Neural cell (in vitro differentiated cells): ENCODE measurements around the gene ANP32E. TPM values are rescaled to one million over a fixed set of nuclear protein-coding genes. Genes with fewer than 3 reads are reported as not detected.
"Not testable (repeated sequence)": the region's sequence is repeated elsewhere in the genome, so short reads cannot be mapped to it uniquely, and the experiment has no call there.

ENCODE experiments used
- H2AFZ ChIP-seq: fragments of 200-600, 300-800 bp; sonication (generic), shearing (Covaris generic); 2 replicates; pipeline ENCODE4 v1.6.0; 2014; ENCODE audit warnings: low read depth, mild to moderate bottlenecking, antibody characterized with exemption, low read length, moderate library complexity
- H3F3A ChIP-seq: fragments of 200-600 bp; shearing (Covaris generic); 2 replicates; pipeline ENCODE4 v1.6.1; 2016; ENCODE audit warnings: mild to moderate bottlenecking, moderate library complexity, mixed read lengths, antibody characterized with exemption, low read length; ENCODE audit not compliant: insufficient read depth, poor library complexity, severe bottlenecking
- H3K27ac ChIP-seq: fragments of 200-600, 300-800 bp; sonication (generic), shearing (Covaris generic); 2 replicates; pipeline ENCODE4 v1.5.1; 2014; ENCODE audit warnings: mild to moderate bottlenecking, low read length, moderate library complexity
- H3K27me3 ChIP-seq: fragments of 300-800, 200-600 bp; sonication (generic), shearing (Covaris generic); 2 replicates; pipeline ENCODE4 v1.6.0; 2014; ENCODE audit warnings: mild to moderate bottlenecking, low read depth, low read length, moderate library complexity; ENCODE audit not compliant: insufficient read depth
- H3K36me3 ChIP-seq: fragments of 300-800, 200-600 bp; sonication (generic), shearing (Covaris generic); 2 replicates; pipeline ENCODE4 v1.5.1; 2014; ENCODE audit warnings: mild to moderate bottlenecking, antibody characterized with exemption, low read length, moderate library complexity; ENCODE audit not compliant: insufficient read depth
- H3K4me2 ChIP-seq: fragments of 300-800, 200-600 bp; sonication (generic), shearing (Covaris generic); 2 replicates; pipeline ENCODE4 v1.6.0; 2014; ENCODE audit warnings: mild to moderate bottlenecking, low read length
- H3K4me3 ChIP-seq: fragments of 300-800, 200-600 bp; sonication (generic), shearing (Covaris generic); 2 replicates; pipeline ENCODE4 v1.5.1; 2014; ENCODE audit warnings: mild to moderate bottlenecking, low read length, moderate library complexity
- H3K79me2 ChIP-seq: fragments of 200-600 bp; shearing (Covaris generic); replicated peaks from 2 replicates; pipeline ENCODE4 v1.6.0; 2014; ENCODE audit warnings: mild to moderate bottlenecking, low read length, moderate library complexity; ENCODE audit not compliant: insufficient read depth
- H3K9ac ChIP-seq: fragments of 300-800, 200-600 bp; sonication (generic), shearing (Covaris generic); 2 replicates; pipeline ENCODE4 v1.6.1; 2016; ENCODE audit warnings: mild to moderate bottlenecking, low read length, mixed read lengths
- H3K9me2 ChIP-seq: fragments of 200-600 bp; shearing (Covaris generic); 2 replicates; pipeline ENCODE4 v1.6.1; 2016; ENCODE audit warnings: mild to moderate bottlenecking, low read length, mixed read lengths; ENCODE audit not compliant: insufficient read depth
- H3K9me3 ChIP-seq: fragments of 200-600, 300-800 bp; sonication (generic), shearing (Covaris generic); 2 replicates; pipeline ENCODE4 v1.6.1; 2016; ENCODE audit warnings: mild to moderate bottlenecking, mixed run types, low read length, moderate library complexity, mixed read lengths
- H4K20me1 ChIP-seq: fragments of 200-600 bp; shearing (Covaris generic); 2 replicates; pipeline ENCODE4 v1.6.1; 2016; ENCODE audit warnings: mild to moderate bottlenecking, mixed run types; ENCODE audit not compliant: insufficient read depth
- EP300 ChIP-seq: fragments of 450-650 bp; conservative IDR thresholded peaks from 2 replicates; pipeline ENCODE4 v1.6.1; 2014; ENCODE audit warnings: antibody characterized with exemption, mild to moderate bottlenecking, moderate library complexity; ENCODE audit not compliant: poor library complexity, severe bottlenecking
- EZH2 ChIP-seq: fragments of 200-600, 300-800 bp; shearing (Covaris generic), sonication (generic); IDR thresholded peaks from 2 replicates; pipeline ENCODE4 v1.6.1; 2014; ENCODE audit warnings: antibody characterized with exemption, low read length, borderline replicate concordance, mild to moderate bottlenecking; ENCODE audit not compliant: insufficient read depth, poor library complexity, severe bottlenecking
- MXI1 ChIP-seq: fragments of 450-650 bp; conservative IDR thresholded peaks from 2 replicates; pipeline ENCODE4 v1.6.1; 2014; ENCODE audit warnings: antibody characterized with exemption, mild to moderate bottlenecking; ENCODE audit not compliant: poor library complexity, severe bottlenecking
- POLR2AphosphoS5 ChIP-seq: IDR thresholded peaks from 2 replicates; pipeline ENCODE4 v1.6.1; 2012
- RAD21 ChIP-seq: fragments of 450-650 bp; conservative IDR thresholded peaks from 2 replicates; pipeline ENCODE4 v1.6.1; 2014; ENCODE audit warnings: antibody characterized with exemption, mild to moderate bottlenecking, moderate library complexity
- SMC3 ChIP-seq: fragments of 450-650 bp; conservative IDR thresholded peaks from 2 replicates; pipeline ENCODE4 v1.6.1; 2014; ENCODE audit warnings: antibody characterized with exemption, mild to moderate bottlenecking, moderate library complexity; ENCODE audit not compliant: poor library complexity
- TAF1 ChIP-seq: IDR thresholded peaks from 2 replicates; pipeline ENCODE4 v1.6.1; 2012; ENCODE audit warnings: low read depth
- polyA plus RNA-seq: library from polyadenylated mRNA; depleted of rRNA; stranded (reverse); fragments of >200 nt; gene quantifications from 2 replicates; pipeline ENCODE4 v1.2.3, GENCODE V29; 2014
- TF ChIP-seq, protein P1 (sequence below): IDR thresholded peaks from 2 replicates; pipeline ENCODE4 v1.6.1; 2012; ENCODE audit warnings: borderline replicate concordance
- TF ChIP-seq, protein P2 (sequence below): fragments of 450-650 bp; IDR thresholded peaks from 2 replicates; pipeline ENCODE4 v1.5.1; 2014; ENCODE audit warnings: antibody characterized with exemption, mild to moderate bottlenecking, moderate library complexity; ENCODE audit not compliant: poor library complexity, severe bottlenecking

The ANP32E gene
- polyA plus RNA-seq, 1 donor from 2014 or later, result 17.9 TPM

DNA sequence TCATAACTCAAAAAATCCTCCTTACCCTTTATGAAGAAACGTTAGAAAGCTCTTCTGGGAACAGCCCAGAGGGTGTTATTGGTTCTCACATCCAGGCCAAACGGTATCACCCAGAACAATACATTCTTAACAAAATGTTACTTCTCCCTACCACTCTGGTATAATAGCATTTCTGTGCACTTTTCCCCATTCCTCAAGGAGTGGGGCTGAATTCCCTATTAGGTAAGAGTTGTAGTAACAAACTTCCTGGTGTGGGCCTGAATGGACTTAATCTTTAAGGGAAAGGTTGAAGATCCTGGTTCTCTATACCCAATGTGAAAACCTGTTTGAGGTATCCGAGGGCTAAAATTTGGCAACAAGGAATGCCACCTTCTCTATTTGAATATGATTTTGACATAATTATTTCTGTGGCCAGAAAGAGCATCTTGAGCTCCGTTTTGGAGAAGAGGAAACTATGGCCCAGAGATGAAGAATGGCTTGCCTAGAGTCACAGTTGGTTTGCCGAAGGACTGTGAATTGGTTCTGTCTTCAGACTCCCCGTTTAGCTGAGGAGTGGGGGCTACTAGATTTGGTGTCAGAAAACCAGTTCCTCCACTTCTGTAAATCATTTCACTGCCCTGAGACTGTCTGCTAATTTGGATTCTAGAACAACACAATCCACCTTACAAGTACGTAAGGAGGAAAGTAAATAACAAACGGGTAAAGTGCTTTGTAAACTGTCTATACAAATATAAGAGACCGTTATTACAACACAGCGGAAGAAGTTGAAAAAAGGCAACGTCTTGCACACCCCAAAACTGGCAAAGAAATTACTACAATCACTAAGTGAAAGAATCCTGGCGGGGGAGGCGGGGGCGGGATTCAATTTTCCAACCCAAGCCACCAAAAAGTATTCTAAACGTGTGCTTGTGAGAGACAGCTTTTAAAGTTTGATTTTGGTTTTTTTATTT is 2.3 kb downstream of the ANP32E start:
- no peak overlapping the region for H3K27ac ChIP-seq
- no peaks in the 10 kb centered on the region for H3K9me2 ChIP-seq
- H3F3A ChIP-seq, result no peaks in the 10 kb centered on the region
- peak overlapping the region; percentile 85 for H3K4me3 ChIP-seq
- peak overlapping the region; percentile 55 for H3K9ac ChIP-seq
- no peaks in the 10 kb centered on the region for H3K36me3 ChIP-seq
- H3K79me2 ChIP-seq, result peaks cover 27% of the 10 kb centered on the region
- H3K9me3 ChIP-seq, result no peaks in the 10 kb centered on the region
- H3K4me2 ChIP-seq, result no peak overlapping the region
- TF ChIP-seq EP300 (no peak), MXI1 (no peak), TAF1 (no peak), EZH2 (no peak), POLR2AphosphoS5 (no peak), RAD21 (no peak), SMC3 (no peak)
- TF ChIP-seq, protein P1, sequence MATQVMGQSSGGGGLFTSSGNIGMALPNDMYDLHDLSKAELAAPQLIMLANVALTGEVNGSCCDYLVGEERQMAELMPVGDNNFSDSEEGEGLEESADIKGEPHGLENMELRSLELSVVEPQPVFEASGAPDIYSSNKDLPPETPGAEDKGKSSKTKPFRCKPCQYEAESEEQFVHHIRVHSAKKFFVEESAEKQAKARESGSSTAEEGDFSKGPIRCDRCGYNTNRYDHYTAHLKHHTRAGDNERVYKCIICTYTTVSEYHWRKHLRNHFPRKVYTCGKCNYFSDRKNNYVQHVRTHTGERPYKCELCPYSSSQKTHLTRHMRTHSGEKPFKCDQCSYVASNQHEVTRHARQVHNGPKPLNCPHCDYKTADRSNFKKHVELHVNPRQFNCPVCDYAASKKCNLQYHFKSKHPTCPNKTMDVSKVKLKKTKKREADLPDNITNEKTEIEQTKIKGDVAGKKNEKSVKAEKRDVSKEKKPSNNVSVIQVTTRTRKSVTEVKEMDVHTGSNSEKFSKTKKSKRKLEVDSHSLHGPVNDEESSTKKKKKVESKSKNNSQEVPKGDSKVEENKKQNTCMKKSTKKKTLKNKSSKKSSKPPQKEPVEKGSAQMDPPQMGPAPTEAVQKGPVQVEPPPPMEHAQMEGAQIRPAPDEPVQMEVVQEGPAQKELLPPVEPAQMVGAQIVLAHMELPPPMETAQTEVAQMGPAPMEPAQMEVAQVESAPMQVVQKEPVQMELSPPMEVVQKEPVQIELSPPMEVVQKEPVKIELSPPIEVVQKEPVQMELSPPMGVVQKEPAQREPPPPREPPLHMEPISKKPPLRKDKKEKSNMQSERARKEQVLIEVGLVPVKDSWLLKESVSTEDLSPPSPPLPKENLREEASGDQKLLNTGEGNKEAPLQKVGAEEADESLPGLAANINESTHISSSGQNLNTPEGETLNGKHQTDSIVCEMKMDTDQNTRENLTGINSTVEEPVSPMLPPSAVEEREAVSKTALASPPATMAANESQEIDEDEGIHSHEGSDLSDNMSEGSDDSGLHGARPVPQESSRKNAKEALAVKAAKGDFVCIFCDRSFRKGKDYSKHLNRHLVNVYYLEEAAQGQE, result no peak
- TF ChIP-seq, protein P2, sequence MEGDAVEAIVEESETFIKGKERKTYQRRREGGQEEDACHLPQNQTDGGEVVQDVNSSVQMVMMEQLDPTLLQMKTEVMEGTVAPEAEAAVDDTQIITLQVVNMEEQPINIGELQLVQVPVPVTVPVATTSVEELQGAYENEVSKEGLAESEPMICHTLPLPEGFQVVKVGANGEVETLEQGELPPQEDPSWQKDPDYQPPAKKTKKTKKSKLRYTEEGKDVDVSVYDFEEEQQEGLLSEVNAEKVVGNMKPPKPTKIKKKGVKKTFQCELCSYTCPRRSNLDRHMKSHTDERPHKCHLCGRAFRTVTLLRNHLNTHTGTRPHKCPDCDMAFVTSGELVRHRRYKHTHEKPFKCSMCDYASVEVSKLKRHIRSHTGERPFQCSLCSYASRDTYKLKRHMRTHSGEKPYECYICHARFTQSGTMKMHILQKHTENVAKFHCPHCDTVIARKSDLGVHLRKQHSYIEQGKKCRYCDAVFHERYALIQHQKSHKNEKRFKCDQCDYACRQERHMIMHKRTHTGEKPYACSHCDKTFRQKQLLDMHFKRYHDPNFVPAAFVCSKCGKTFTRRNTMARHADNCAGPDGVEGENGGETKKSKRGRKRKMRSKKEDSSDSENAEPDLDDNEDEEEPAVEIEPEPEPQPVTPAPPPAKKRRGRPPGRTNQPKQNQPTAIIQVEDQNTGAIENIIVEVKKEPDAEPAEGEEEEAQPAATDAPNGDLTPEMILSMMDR, result no peak
- H4K20me1 ChIP-seq, result no peaks in the 10 kb centered on the region
- H2AFZ ChIP-seq, result no peak overlapping the region
- H3K27me3 ChIP-seq, result no peaks in the 10 kb centered on the region

DNA sequence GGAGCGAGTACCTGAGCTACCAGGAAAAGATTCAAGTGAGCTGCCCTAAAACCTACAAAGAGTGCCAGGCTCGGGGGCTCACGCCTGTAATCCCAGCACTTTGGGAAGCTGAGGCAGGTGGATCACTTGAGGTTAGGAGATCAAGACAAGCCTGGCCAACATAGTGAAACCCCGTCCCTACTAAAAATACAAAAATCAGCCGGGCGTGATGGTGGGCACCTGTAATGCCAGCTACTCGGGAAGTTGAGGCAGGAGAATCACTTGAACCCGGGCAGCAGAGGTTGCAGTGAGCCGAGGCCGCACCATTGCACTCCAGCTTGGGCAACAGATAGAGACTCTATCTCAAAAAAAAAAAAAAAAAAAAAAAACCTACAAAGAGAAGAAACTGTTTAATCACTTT is 3.0 kb downstream of the ANP32E start:
- not testable (repeated sequence) for H3F3A ChIP-seq, H3K4me3 ChIP-seq, H3K4me2 ChIP-seq, H3K9me2 ChIP-seq, H3K27me3 ChIP-seq, H3K9ac ChIP-seq, H3K9me3 ChIP-seq, H4K20me1 ChIP-seq, H3K27ac ChIP-seq, H2AFZ ChIP-seq, H3K36me3 ChIP-seq
- H3K79me2 ChIP-seq, result peaks cover 27% of the 10 kb centered on the region

DNA sequence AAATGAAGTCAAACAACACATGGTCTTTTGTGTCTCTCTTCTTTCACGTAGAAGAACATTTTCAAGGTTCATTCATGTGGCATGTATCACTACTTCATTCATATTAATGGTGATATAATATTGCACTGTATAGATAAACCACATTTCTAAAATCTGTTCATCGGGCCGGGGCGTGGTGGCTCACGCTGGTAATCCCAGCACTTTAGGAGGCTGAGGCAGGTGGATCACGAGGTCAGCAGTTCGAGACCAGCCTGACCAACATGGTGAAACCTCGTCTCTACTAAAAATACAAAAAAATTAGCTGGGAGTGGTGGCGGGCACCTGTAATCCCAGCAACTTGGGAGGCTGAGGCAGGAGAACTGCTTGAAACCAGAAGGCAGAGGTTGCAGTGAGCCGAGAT is 7.7 kb downstream of the ANP32E start:
- peaks cover 16% of the 10 kb centered on the region for H3K79me2 ChIP-seq
- H3K36me3 ChIP-seq, result not testable (repeated sequence)

More for the DNA sequence above, 7.7 kb downstream of the ANP32E start:
- H3K9ac ChIP-seq, H3K4me3 ChIP-seq, H3K9me2 ChIP-seq, H3K27me3 ChIP-seq, H3K9me3 ChIP-seq, H3K27ac ChIP-seq, H3K4me2 ChIP-seq, H3F3A ChIP-seq, H2AFZ ChIP-seq, H4K20me1 ChIP-seq: not testable (repeated sequence)
